Ishikawa (cell line): ENCODE results near the gene GMCL2.

Experiments used
- CEBPB ChIP-seq: IDR thresholded peaks from 2 replicates; pipeline ENCODE4 v1.6.1; 2012
- EGR1 ChIP-seq: IDR thresholded peaks from 2 replicates; pipeline ENCODE4 v1.6.1; 2012
- EP300 ChIP-seq: IDR thresholded peaks from 2 replicates; pipeline ENCODE4 v1.6.1; 2012; ENCODE audit warnings: borderline replicate concordance
- RAD21 ChIP-seq: IDR thresholded peaks from 2 replicates; pipeline ENCODE4 v1.6.1; 2012; ENCODE audit warnings: low read depth
- TAF1 ChIP-seq: IDR thresholded peaks from 2 replicates; pipeline ENCODE4 v1.6.1; 2012; ENCODE audit warnings: low read depth, mild to moderate bottlenecking
- TCF12 ChIP-seq: IDR thresholded peaks from 2 replicates; pipeline ENCODE4 v1.6.1; 2012; ENCODE audit warnings: low read depth
- YY1 ChIP-seq: IDR thresholded peaks from 2 replicates; pipeline ENCODE4 v1.6.1; 2012; ENCODE audit warnings: low read depth
- ZBTB7A ChIP-seq: IDR thresholded peaks from 2 replicates; pipeline ENCODE4 v1.6.1; 2012; ENCODE audit warnings: low read depth
- TF ChIP-seq, protein P1 (sequence below): IDR thresholded peaks from 2 replicates; pipeline ENCODE4 v1.6.1; 2012; ENCODE audit warnings: low read depth, mild to moderate bottlenecking
- TF ChIP-seq, protein P2 (sequence below): IDR thresholded peaks from 2 replicates; pipeline ENCODE4 v1.6.1; 2012

DNA sequence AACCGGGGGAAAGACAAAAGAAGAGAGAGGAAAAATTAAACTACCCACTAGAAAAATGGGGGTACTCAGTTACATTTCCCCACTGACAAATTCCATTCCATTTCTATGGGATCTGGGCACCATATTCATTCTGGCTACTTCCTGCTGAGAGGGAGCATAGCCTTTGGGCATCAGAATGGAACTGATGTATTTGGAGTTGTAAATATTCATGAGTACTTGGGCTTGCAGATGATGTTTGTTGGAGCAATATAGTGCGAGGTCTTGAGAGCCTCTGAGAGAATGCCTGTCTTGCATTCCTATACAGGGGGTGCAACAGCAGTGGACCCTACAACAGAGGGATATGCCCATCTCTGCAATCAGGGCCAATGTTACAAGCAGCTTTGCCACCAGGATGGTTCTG is 16.7 kb downstream of the GMCL2 start:
- TF ChIP-seq EP300, result no peak
- TF ChIP-seq EGR1, result no peak
- no peak for TF ChIP-seq ZBTB7A
- no peak for TF ChIP-seq TAF1
- TF ChIP-seq, protein P1, sequence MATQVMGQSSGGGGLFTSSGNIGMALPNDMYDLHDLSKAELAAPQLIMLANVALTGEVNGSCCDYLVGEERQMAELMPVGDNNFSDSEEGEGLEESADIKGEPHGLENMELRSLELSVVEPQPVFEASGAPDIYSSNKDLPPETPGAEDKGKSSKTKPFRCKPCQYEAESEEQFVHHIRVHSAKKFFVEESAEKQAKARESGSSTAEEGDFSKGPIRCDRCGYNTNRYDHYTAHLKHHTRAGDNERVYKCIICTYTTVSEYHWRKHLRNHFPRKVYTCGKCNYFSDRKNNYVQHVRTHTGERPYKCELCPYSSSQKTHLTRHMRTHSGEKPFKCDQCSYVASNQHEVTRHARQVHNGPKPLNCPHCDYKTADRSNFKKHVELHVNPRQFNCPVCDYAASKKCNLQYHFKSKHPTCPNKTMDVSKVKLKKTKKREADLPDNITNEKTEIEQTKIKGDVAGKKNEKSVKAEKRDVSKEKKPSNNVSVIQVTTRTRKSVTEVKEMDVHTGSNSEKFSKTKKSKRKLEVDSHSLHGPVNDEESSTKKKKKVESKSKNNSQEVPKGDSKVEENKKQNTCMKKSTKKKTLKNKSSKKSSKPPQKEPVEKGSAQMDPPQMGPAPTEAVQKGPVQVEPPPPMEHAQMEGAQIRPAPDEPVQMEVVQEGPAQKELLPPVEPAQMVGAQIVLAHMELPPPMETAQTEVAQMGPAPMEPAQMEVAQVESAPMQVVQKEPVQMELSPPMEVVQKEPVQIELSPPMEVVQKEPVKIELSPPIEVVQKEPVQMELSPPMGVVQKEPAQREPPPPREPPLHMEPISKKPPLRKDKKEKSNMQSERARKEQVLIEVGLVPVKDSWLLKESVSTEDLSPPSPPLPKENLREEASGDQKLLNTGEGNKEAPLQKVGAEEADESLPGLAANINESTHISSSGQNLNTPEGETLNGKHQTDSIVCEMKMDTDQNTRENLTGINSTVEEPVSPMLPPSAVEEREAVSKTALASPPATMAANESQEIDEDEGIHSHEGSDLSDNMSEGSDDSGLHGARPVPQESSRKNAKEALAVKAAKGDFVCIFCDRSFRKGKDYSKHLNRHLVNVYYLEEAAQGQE, result no peak
- no peak for TF ChIP-seq YY1
- TF ChIP-seq CEBPB, result no peak
- no peak for TF ChIP-seq RAD21
- TF ChIP-seq, protein P2, sequence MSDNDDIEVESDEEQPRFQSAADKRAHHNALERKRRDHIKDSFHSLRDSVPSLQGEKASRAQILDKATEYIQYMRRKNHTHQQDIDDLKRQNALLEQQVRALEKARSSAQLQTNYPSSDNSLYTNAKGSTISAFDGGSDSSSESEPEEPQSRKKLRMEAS, result no peak
- TF ChIP-seq TCF12, result no peak
